Neural crest cell (in vitro differentiated cells): ENCODE results near the gene SEMA3G. TPM values are rescaled to one million over a fixed set of nuclear protein-coding genes. Genes with fewer than 3 reads are reported as not detected.

ENCODE experiments used
- DNase-seq: peaks from one replicate; pipeline ENCODE4 v3.0.0; 2021; ENCODE audit warnings: low read depth, mixed read lengths, low spot score
- H3K27ac Mint-ChIP-seq: one replicate; pipeline ENCODE4 v1.8.0; 2021; ENCODE audit warnings: mild to moderate bottlenecking, mixed read lengths; ENCODE audit not compliant: unreplicated experiment
- H3K27me3 Mint-ChIP-seq: 2 replicates; pipeline ENCODE4 v1.8.0; 2021; ENCODE audit warnings: low read depth, mild to moderate bottlenecking, mixed read lengths
- H3K36me3 Mint-ChIP-seq: 2 replicates; pipeline ENCODE4 v1.8.0; 2021; ENCODE audit warnings: low read depth, mild to moderate bottlenecking, mixed read lengths
- H3K4me1 Mint-ChIP-seq: 2 replicates; pipeline ENCODE4 v1.8.0; 2021; ENCODE audit warnings: mixed read lengths
- H3K4me3 Mint-ChIP-seq: one replicate; pipeline ENCODE4 v1.8.0; 2021; ENCODE audit warnings: mild to moderate bottlenecking, mixed read lengths
- H3K9me3 Mint-ChIP-seq: 2 replicates; pipeline ENCODE4 v1.8.0; 2021; ENCODE audit warnings: mixed read lengths
- total RNA-seq: library from RNA; stranded (reverse); gene quantifications from 2 replicates; pipeline ENCODE4 v1.2.1, GENCODE V29; 2021
- TF ChIP-seq, protein P1 (sequence below): fragments of 200-600 bp; sonication (generic); conservative IDR thresholded peaks from 2 replicates; pipeline ENCODE4 v1.5.0; 2021; ENCODE audit warnings: antibody characterized with exemption, mild to moderate bottlenecking

SEMA3G gene
- total RNA-seq, 1 donor from 2014 or later = 5.2 TPM

DNA sequence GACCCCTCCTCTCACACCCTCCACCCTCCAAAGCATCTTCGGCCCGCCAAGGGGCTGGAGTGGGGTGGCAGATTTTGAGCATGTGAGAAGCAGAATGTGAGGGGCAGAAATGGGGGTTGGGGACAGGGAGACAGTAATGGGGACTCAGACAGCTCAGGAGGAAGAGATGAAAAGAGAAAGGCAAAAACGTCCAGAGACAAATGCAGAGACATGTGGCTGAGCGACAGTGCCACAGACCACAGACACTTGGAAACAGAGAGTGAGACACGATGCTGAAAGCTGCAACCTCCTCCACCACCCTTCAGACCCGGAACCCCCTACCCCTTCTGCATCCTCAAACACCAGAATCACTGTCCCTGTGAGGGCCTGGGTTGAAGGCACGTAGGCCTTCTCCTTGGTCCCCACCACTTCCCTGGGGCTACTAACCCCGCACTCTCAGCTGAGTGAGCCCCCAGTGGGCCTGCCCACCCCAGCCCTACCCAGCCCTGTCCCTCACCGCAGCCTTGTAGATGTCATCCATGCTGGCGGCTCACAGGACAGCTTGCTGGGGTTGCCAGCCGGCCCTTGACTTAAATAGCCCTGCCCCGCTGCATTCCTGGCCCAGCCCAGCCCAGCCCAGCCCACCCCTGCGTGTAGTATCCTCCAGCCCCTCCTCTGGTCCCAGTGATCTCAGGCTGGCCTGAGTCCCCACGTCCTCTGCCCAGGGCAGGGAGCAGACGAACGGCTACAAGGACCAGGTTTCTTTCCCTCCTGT, 8.8 kb upstream of the SEMA3G start, which contains the start of gene TNNC1:
TSS of gene TNNC1 (minus strand) at position 546 of the 754 bp plus-strand sequence. CDS start at position 520, 26 bp downstream.
- peaks cover 43% of the 10 kb centered on the region for H3K4me1 Mint-ChIP-seq
- DNase-seq = no peak
- peaks cover 9% of the 10 kb centered on the region for H3K36me3 Mint-ChIP-seq
- TF ChIP-seq, protein P1, sequence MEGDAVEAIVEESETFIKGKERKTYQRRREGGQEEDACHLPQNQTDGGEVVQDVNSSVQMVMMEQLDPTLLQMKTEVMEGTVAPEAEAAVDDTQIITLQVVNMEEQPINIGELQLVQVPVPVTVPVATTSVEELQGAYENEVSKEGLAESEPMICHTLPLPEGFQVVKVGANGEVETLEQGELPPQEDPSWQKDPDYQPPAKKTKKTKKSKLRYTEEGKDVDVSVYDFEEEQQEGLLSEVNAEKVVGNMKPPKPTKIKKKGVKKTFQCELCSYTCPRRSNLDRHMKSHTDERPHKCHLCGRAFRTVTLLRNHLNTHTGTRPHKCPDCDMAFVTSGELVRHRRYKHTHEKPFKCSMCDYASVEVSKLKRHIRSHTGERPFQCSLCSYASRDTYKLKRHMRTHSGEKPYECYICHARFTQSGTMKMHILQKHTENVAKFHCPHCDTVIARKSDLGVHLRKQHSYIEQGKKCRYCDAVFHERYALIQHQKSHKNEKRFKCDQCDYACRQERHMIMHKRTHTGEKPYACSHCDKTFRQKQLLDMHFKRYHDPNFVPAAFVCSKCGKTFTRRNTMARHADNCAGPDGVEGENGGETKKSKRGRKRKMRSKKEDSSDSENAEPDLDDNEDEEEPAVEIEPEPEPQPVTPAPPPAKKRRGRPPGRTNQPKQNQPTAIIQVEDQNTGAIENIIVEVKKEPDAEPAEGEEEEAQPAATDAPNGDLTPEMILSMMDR = no peak
- peak within 1 kb of the TSS; percentile 92 for H3K27ac Mint-ChIP-seq
- H3K27me3 Mint-ChIP-seq = no peaks in the 10 kb centered on the region
- peak within 1 kb of the TSS; percentile 89 for H3K4me3 Mint-ChIP-seq
- no peaks in the 10 kb centered on the region for H3K9me3 Mint-ChIP-seq

DNA sequence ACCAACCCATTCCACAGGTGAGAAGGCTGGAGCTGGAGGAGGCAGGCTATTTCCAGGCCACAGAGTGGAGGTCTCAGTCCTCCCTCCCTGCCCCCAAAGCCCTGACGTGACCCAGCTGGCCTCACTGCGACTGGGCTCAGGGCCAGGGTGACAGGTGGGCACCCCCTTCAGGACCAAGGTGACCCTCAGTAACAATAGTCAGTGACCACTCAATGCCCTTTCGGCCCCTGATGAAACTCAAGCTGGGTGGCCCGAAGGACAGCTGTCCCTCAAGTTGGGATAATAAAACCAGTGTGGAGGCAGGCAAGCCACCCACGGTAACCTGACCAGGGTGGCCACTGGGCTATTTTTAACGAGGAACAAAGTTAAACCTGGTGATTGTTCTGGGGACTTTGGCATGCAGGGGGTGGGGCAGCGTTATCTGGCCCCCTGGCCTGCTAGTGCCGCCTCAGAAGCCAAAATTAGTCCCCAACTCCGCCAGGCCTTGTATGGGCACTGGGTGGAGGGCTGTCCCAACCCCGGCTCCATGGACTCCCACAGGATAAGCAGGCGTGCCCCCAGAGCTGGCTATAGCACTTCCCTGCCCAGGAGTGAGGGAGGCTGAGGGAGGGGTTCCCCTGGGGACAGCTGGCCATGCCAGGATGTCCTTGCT, 7.8 kb upstream of the SEMA3G start:
- no peak for DNase-seq
- Mint-ChIP-seq H3K36me3 (peaks cover 6% of the 10 kb centered on the region), H3K4me3 (peak overlapping the region; percentile 89), H3K27me3 (no peaks in the 10 kb centered on the region), H3K4me1 (peaks cover 36% of the 10 kb centered on the region), H3K27ac (peak overlapping the region; percentile 12), H3K9me3 (no peaks in the 10 kb centered on the region)
- TF ChIP-seq, protein P1 = no peak

DNA sequence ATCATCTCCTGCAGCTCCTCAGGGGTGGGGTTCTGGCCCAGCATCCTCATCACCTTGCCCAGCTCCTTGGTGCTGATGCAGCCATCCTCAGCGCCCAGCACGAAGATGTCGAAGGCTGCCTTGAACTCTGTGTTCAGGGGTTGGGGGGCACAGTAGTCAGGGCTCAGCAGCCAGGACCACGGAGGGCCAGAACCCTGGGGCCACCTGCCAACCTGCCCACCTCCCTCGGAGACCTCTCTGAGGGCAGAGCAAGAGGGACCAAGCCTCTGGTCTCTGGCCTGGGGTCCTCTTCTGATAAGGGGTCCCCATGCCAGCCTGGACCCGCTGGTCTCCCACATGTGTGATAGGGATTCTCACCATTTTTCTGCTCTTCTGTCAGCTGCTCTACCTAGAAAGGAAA, 7.2 kb upstream of the SEMA3G start:
- Mint-ChIP-seq H3K27me3 (no peaks in the 10 kb centered on the region), H3K4me1 (peaks cover 32% of the 10 kb centered on the region)

GRCh38 chr3:52451237-52452083, 6.6 kb upstream of the SEMA3G start:
- Mint-ChIP-seq H3K36me3 (no peaks in the 10 kb centered on the region), H3K27ac (no peak overlapping the region), H3K9me3 (no peaks in the 10 kb centered on the region), H3K4me1 (peaks cover 29% of the 10 kb centered on the region), H3K27me3 (no peaks in the 10 kb centered on the region), H3K4me3 (peak overlapping the region; percentile 54)
- DNase-seq = peak; percentile 45
- TF ChIP-seq, protein P1 = no peak

More for the DNA sequence above, 7.2 kb upstream of the SEMA3G start:
- no peak for DNase-seq
- Mint-ChIP-seq H3K4me3 (no peak overlapping the region), H3K27ac (no peak overlapping the region), H3K9me3 (no peaks in the 10 kb centered on the region), H3K36me3 (peaks cover 1% of the 10 kb centered on the region)
- TF ChIP-seq, protein P1 = no peak

- Mint-ChIP-seq H3K4me1 (peaks cover 23% of the 10 kb centered on the region), H3K27ac (no peak overlapping the region), H3K36me3 (no peaks in the 10 kb centered on the region), H3K4me3 (no peak overlapping the region), H3K27me3 (no peaks in the 10 kb centered on the region), H3K9me3 (no peaks in the 10 kb centered on the region)
- TF ChIP-seq, protein P1 = no peak
- DNase-seq = no peak
Observed at GRCh38 chr3:52450489-52451236, 5.8 kb upstream of the SEMA3G start.
